CD4-positive, alpha-beta T cell treated with Interleukin-12 subunit alpha and Interleukin-12 subunit beta, for 1 hour (primary cell): ENCODE measurements around the gene HINT3.
"Not testable (repeated sequence)": the region's sequence is repeated elsewhere in the genome, so short reads cannot be mapped to it uniquely, and the experiment has no call there.

ENCODE experiments used
- DNase-seq: peaks from one replicate; pipeline ENCODE4 v3.0.0-alpha.2; 2020

The HINT3 gene

DNA sequence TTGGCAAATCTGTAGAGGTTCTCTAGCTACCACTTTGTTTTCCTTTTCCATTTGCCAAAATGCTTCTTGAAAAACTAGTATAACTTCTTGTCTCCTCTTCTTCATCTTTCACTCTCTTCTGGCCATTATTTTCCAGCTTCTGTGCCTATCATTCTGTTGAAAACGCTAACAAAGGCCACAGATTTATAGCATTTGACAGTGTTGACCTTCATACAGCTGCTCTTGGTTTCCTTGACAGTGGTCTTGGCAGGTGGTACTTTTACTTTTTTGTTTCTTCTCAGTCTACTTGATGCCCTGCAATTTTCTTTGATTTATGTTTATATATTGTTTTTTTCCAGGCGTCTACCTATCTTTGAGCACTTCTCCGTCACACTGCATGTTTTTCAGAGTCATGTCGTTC, 53.5 kb downstream of the HINT3 start:
- no peak for DNase-seq

DNA sequence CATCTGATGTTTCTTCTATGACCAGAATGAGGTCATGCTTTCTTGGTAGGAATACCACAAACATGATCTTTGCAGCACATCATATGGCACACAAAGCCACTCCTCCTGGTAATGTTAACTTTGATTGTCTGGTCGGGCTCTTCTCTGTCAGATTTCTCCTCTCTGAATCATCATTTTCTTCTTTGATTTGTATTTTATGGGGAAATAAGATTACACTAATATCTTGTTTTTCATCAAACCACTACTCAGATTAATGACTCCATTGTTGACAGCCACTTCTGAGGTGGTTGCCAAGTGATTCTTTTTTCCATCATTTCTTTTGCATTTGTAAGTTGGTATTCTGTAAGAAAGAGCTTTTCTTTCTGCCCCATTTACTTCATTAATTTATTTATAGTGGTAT, 59.3 kb downstream of the HINT3 start:
- DNase-seq: no peak

DNA sequence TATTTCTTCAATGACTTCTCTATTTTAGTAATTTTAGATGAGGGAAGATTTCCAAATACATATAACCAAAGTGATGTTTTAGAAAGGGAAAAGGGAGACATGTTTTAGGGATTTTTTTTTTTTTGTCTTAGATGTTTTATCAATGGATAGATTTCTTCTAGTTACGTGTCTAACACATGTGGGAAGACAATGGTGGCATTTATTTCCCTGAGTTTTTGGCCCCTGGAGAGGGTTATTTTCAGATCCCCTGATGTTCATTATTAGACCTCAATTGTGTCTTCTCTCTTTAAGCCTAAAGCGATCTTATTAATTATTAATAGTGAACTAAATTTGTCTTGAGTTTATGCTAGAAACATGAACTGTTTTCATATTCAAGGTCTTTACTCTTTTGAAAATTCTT, 60.0 kb downstream of the HINT3 start:
- no peak for DNase-seq

DNA sequence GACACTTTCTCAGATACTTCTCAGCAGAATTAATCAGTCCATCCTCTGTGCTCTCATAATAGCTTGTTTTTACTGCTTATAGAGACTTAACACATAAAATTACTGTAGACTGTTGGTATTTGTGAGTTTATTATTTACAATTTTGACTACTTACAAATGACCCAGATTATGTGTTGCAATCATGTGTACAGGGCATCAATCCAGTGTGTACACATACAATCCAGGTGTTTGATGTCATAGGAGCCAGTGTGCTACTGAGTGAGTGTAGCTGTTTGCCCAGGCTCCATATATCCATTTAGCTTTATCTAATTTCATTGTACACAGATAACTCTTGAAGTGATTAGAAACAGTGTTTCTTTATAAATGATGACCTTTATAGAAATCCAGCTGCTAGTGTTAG, 61.1 kb downstream of the HINT3 start:
- DNase-seq: no peak

DNA sequence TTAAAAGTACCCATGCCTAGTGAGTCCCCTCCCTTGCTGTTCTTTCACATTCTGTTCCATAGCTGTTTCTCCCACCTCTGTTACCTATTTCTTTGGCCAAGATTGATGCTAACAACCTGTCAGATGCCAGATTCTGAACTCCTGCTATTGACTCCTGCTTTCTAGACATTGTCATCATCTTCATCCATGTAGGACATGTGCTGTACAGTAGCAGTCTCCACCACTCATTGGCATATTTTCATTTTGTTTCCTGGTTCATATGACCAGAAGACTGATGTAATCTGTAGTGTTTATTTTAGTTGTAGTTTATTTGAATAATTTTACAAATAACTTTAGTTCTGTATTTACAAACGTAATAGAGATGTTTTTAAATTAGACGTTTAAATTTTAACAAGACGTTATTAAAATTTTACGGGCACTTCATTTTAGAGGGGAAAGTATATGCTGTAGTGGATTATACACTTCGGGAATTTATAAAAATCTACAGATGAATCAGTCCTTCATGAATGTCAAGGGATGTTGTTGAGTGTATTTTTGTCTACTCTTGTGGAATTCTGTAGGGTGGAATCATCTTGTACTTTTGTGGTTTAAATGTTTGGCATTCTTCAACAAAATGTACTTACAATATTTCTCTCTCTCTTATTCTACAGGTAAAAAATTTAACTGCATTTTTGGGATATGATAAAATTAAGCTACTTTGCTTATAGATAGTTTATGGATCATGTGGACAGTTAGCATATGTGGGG, 63.9 kb downstream of the HINT3 start:
- no peak for DNase-seq

DNA sequence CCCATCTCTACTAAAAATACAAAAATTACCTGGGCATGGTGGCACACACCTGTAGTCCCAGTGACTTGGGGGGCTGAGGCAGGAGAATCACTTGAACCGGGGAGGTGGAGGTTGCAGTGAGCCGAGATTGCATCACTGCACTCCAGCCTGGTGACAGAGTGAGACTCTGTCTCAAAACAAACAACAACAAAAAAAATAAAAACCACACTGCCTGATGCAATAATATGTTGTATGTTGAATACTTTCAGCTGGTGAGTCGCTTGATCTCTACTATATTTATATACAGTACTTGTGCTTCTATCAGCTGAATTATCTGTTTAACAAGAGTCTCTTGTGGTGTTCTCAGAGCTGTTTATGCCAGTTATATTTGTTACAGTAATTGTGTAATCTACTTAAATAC, 66.9 kb downstream of the HINT3 start:
- not testable (repeated sequence) for DNase-seq

DNA sequence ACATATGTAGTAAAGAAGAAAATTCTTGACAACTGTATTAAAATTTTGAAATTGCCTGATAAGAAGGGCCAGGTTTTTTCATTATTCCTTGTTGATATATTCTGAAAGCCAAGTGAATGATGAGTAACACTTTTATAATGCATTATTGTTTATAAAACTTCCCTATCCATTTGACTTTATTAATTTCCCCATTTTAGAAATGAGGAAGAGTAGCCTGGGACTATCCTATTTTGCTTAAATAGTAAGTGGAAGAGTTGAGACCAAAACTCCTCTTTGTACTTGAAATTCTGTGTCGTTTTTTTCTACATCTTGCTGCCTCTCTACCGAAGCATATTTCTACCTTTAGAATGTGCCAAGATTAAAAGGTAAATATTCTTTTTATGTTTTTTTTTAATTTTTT, 69.4 kb downstream of the HINT3 start:
- DNase-seq: no peak

DNA sequence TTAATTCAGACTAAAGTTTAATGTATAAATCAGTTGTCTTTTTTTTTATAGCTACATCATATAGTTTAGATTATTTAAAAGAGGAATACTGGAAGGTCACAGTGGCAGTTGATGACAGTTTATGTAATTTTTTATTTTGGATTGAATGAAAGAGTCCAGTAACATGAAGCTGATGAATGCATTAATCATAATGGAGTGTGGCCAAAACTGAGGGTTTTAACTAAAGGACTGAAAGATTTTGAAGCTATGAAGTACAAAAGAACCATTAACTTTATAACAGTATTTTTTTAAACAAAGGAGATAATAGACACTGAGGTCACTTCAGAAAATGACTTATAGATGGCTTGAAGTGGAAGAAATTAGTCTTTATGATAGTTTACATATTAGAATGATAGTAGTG, 71.0 kb downstream of the HINT3 start:
- no peak for DNase-seq
